Esophagus (tissue), 2 donors: ENCODE data around the gene VWA3B. TPM values are rescaled to one million over a fixed set of nuclear protein-coding genes. Genes with fewer than 3 reads are reported as not detected.
"Not testable (repeated sequence)": the region's sequence is repeated elsewhere in the genome, so short reads cannot be mapped to it uniquely, and the experiment has no call there.

Experiments used
- H3K27ac ChIP-seq, 2 donors: one replicate each; pipeline ENCODE4 v1.5.1; 2013; ENCODE audit warnings: low read depth in 2 of 2, mild to moderate bottlenecking in 2 of 2, inconsistent platforms in 1 of 2, low read length in 1 of 2, moderate library complexity in 1 of 2
- H3K27me3 ChIP-seq, 2 donors: one replicate each; pipeline ENCODE4 v1.6.1; 2013; ENCODE audit warnings: low read length in 2 of 2, control low read depth in 1 of 2, mild to moderate bottlenecking in 1 of 2; ENCODE audit not compliant: insufficient read depth in 2 of 2, control insufficient read depth in 1 of 2
- H3K36me3 ChIP-seq, 2 donors: one replicate each; pipeline ENCODE4 v1.6.1; 2013; ENCODE audit warnings: low read length in 1 of 2; ENCODE audit not compliant: control insufficient read depth in 2 of 2, insufficient read depth in 2 of 2
- H3K4me1 ChIP-seq, 2 donors: one replicate each; pipeline ENCODE4 v1.6.1; 2013; ENCODE audit warnings: low read length in 1 of 2; ENCODE audit not compliant: control insufficient read depth in 2 of 2, insufficient read depth in 2 of 2
- H3K4me3 ChIP-seq, 2 donors: one replicate each; pipeline ENCODE4 v1.5.1; 2013; ENCODE audit warnings: low read length in 2 of 2, mild to moderate bottlenecking in 2 of 2, low read depth in 1 of 2, moderate library complexity in 1 of 2
- H3K9me3 ChIP-seq, 2 donors: one replicate each; pipeline ENCODE4 v1.6.1; 2013; ENCODE audit warnings: mild to moderate bottlenecking in 2 of 2, low read depth in 1 of 2, low read length in 1 of 2, moderate library complexity in 1 of 2; ENCODE audit not compliant: control insufficient read depth in 2 of 2, insufficient read depth in 1 of 2
- WGBS, 2 donors: extraction: QIAGEN DNeasy Blood & Tissue Kit; methylation state at CpG; one replicate each; pipeline ENCODE4 v1.1.7; 2013; 5-methylcytosine and 5-hydroxymethylcytosine counted together
- polyA plus RNA-seq, 2 donors: library from polyadenylated mRNA; stranded (reverse); fragments of 200-250 nt; gene quantifications; one replicate each; pipeline ENCODE4 v1.2.3, GENCODE V29; 2013
- donor health status: healthy with polysubstance abuse.
- donor health status: Bipolar disorder and iron deficiency.

Gene VWA3B
- polyA plus RNA-seq, 2 donors = 0.01 to 0.02 TPM

GRCh38 chr2:98247383-98247782 lies 160.4 kb downstream of the VWA3B start:
- no peak overlapping the region for H3K4me3 ChIP-seq
- no peaks in the 10 kb centered on the region for H3K9me3 ChIP-seq
- H3K36me3 ChIP-seq = no peaks in the 10 kb centered on the region
- no peak overlapping the region for H3K27ac ChIP-seq
- H3K27me3 ChIP-seq = no peaks in the 10 kb centered on the region
- H3K4me1 ChIP-seq = no peaks in the 10 kb centered on the region

DNA sequence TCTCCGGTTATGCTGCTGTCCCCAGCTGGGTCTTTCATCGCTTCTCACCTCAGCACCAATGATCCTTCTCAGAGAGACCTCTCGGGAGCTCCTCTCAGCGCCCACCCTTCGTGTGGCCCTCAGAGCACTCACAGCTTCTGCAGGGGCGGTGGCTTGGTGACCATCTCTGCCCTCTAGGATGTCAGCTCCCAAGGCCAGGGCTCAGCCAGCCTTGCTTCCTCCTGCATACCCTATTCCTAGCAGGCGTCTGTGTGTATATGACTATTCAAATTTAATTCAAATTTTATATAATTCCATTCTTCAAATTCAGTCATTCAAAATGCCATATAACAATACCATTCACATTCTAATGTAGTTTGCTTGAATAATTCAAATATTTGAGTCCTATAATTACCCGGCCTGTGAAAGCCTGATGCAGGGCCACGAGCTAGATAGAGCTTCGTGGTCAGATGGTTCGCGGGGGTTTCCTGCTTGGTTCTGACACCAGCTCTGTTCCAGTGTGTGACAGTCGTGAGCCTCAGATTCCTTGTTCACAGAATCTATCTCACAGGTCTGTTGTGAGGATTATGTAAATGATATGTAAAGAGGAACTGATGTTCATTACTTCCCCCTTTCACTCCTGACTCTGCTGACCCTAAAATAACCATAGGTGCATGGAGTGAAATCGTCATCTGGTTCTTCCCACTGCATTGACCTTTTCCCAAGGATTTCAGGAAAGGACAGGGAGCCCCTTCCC lies 165.2 kb downstream of the VWA3B start:
- Histone ChIP-seq H3K4me3 (no peak overlapping the region), H3K27ac (no peak overlapping the region), H3K9me3 (no peaks in the 10 kb centered on the region), H3K36me3 (no peaks in the 10 kb centered on the region), H3K27me3 (no peaks in the 10 kb centered on the region), H3K4me1 (no peaks in the 10 kb centered on the region)
- 85 to 89% methylated on average over 14 of the region's 14 CpGs for WGBS, 2 donors

DNA sequence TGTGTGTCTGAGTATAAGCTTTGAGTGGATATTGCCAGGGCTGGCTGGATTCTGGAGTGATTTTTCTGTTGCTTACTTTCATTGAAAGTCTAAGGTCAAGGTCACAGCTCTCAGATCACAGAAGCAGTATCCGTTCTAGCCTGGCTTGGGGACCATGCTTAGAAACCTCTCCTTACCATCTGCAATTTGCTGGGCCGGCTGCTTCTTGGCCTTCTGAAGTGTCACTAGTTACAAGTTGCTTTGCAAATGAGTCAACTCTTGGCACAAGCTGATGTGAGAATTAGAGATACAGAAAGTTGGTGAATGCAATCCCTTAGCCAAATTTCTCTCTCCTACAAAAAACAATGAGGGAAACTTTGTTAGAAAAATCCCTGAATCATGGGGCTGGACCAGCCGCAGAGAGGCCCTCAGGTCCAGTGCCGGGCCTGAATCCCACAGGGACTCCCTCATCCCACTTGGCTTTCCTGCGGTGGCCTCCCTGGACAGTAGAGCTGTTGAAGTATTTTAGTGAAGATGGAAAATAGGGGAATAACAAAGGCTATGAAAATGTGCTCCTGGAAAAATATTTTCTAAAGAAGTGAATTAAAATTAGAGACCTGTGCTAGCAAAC lies 166.6 kb downstream of the VWA3B start:
- Histone ChIP-seq H3K4me3 (no peak overlapping the region), H3K4me1 (no peaks in the 10 kb centered on the region), H3K27me3 (no peaks in the 10 kb centered on the region), H3K36me3 (no peaks in the 10 kb centered on the region), H3K27ac (no peak overlapping the region), H3K9me3 (no peaks in the 10 kb centered on the region)
- 42 to 54% methylated on average over 5 of the region's 5 CpGs for WGBS, 2 donors

DNA sequence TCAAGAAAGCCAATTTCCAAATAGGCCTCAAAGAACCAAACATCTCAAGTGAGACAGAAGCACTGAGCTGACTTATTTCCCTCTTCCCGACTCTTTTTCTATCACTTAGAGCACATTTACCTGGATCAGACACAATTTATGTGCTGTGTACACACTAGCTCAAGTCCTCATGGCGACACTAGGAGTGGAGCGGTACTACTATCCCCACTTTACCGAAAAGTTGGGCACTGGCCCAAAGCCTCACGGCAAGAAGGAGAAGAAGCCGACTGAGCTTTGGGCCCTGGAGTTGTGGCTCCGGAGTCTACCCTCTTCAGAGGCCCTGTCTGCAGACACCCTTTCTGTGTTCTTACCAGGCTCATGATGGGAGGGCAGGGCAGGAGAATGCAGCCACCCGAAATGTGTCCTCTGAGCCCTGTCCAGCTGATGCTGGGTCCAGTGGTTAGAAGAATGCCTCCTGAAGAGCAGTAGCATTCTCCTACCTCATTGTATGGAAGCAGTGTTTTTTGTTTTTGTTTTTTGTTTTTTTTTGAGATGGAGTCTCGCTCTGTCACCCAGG lies 167.6 kb downstream of the VWA3B start:
- Histone ChIP-seq H3K4me1 (no peaks in the 10 kb centered on the region), H3K9me3 (no peaks in the 10 kb centered on the region), H3K36me3 (no peaks in the 10 kb centered on the region), H3K27me3 (no peaks in the 10 kb centered on the region), H3K4me3 (no peak overlapping the region), H3K27ac (no peak overlapping the region)
- 93 to 95% methylated on average over 9 of the region's 9 CpGs for WGBS, 2 donors

- H3K4me1 ChIP-seq = no peaks in the 10 kb centered on the region
- no peaks in the 10 kb centered on the region for H3K9me3 ChIP-seq
- H3K27ac ChIP-seq = no peak overlapping the region
- no peaks in the 10 kb centered on the region for H3K36me3 ChIP-seq
- no peaks in the 10 kb centered on the region for H3K27me3 ChIP-seq
- H3K4me3 ChIP-seq = no peak overlapping the region
Observed at GRCh38 chr2:98258906-98259305, 171.9 kb downstream of the VWA3B start.

- no peak overlapping the region for H3K27ac ChIP-seq
- H3K36me3 ChIP-seq = no peaks in the 10 kb centered on the region
- no peaks in the 10 kb centered on the region for H3K9me3 ChIP-seq
- H3K4me3 ChIP-seq = no peak overlapping the region
- WGBS, 2 donors = 83 to 87% methylated on average over 1 of the region's 1 CpG
- H3K4me1 ChIP-seq = no peaks in the 10 kb centered on the region
- H3K27me3 ChIP-seq = no peaks in the 10 kb centered on the region
Observed at GRCh38 chr2:98263362-98263761, 176.4 kb downstream of the VWA3B start.

- not testable (repeated sequence) for H3K27me3 ChIP-seq, H3K4me1 ChIP-seq, H3K9me3 ChIP-seq, H3K36me3 ChIP-seq, H3K27ac ChIP-seq, H3K4me3 ChIP-seq
Observed at GRCh38 chr2:98268225-98268624, 181.3 kb downstream of the VWA3B start.

- no peaks in the 10 kb centered on the region for H3K9me3 ChIP-seq
- H3K27me3 ChIP-seq = no peaks in the 10 kb centered on the region
- no peaks in the 10 kb centered on the region for H3K36me3 ChIP-seq
- H3K27ac ChIP-seq = no peak overlapping the region
- no peak overlapping the region for H3K4me3 ChIP-seq
- WGBS, 2 donors = 20 to 28% methylated on average over 2 of the region's 2 CpGs
- no peaks in the 10 kb centered on the region for H3K4me1 ChIP-seq
Observed at GRCh38 chr2:98269274-98269673, 182.3 kb downstream of the VWA3B start.

GRCh38 chr2:98269830-98270229 lies 182.9 kb downstream of the VWA3B start:
- Histone ChIP-seq H3K9me3 (no peaks in the 10 kb centered on the region), H3K36me3 (no peaks in the 10 kb centered on the region), H3K4me1 (no peaks in the 10 kb centered on the region), H3K27ac (no peak overlapping the region), H3K27me3 (no peaks in the 10 kb centered on the region), H3K4me3 (no peak overlapping the region)
- WGBS, 2 donors = 51 to 52% methylated on average over 2 of the region's 2 CpGs
